ENCODE results near the gene PRR5.

DNA sequence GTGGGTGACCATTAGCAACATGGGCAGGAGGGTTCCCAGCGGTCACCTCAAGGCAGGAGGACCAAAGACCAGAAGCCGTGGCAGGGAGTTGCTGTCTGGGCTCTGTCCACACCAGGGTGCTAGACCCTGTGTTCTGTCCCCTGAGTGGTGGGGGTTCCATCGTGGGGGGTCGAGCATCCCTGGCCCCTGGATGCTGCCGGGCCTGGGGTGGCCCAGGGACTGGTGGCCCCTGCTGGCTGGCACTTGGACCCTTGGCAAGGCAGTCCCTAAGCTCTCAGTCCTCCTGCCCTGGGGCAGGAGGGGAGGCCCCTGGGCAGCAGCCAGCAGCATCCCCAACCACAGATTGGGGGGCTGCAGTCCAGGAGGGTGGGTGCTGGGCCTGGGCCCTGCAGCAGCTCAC lies 37.0 kb downstream of the PRR5 start:
- TF ChIP-seq, protein P1, sequence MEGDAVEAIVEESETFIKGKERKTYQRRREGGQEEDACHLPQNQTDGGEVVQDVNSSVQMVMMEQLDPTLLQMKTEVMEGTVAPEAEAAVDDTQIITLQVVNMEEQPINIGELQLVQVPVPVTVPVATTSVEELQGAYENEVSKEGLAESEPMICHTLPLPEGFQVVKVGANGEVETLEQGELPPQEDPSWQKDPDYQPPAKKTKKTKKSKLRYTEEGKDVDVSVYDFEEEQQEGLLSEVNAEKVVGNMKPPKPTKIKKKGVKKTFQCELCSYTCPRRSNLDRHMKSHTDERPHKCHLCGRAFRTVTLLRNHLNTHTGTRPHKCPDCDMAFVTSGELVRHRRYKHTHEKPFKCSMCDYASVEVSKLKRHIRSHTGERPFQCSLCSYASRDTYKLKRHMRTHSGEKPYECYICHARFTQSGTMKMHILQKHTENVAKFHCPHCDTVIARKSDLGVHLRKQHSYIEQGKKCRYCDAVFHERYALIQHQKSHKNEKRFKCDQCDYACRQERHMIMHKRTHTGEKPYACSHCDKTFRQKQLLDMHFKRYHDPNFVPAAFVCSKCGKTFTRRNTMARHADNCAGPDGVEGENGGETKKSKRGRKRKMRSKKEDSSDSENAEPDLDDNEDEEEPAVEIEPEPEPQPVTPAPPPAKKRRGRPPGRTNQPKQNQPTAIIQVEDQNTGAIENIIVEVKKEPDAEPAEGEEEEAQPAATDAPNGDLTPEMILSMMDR (IDR thresholded peaks at IDR 0.05; ENCODE audit: low read depth, low read length, missing input control), result no peak
- no peak for TF ChIP-seq EGR1 (IDR thresholded peaks at IDR 0.05; ENCODE audit: low read depth in 2 of 2)
- no peak for TF ChIP-seq RAD21 (IDR thresholded peaks at IDR 0.05)
